Memory B cell (primary cell): ENCODE results near the gene MLXIP.

Experiments used
- ATAC-seq: fragments of 150-1000 bp; cut with Tn5 transposase; 2 replicates; pipeline ENCODE4 v1.10.0; 2021; ENCODE audit warnings: low read depth, mild to moderate bottlenecking, moderate library complexity
- DNase-seq, 2 donors: peaks; one replicate each; pipeline ENCODE4 v3.0.0; 2022; ENCODE audit warnings: low spot score in 2 of 2
- H3K27ac Mint-ChIP-seq: one replicate; pipeline ENCODE4 v1.8.0; 2022; ENCODE audit warnings: mild to moderate bottlenecking, moderate library complexity, mixed read lengths
- H3K27me3 Mint-ChIP-seq: one replicate; pipeline ENCODE4 v1.8.0; 2022; ENCODE audit warnings: mixed read lengths
- H3K36me3 Mint-ChIP-seq: one replicate; pipeline ENCODE4 v1.8.0; 2022; ENCODE audit warnings: mild to moderate bottlenecking, mixed read lengths
- H3K4me1 Mint-ChIP-seq: one replicate; pipeline ENCODE4 v1.8.0; 2022; ENCODE audit warnings: mixed read lengths
- H3K4me3 Mint-ChIP-seq: one replicate; pipeline ENCODE4 v1.8.0; 2022; ENCODE audit warnings: mild to moderate bottlenecking, moderate library complexity, mixed read lengths
- H3K9me3 Mint-ChIP-seq: one replicate; pipeline ENCODE4 v1.8.0; 2022; ENCODE audit warnings: mixed read lengths

MLXIP gene

DNA sequence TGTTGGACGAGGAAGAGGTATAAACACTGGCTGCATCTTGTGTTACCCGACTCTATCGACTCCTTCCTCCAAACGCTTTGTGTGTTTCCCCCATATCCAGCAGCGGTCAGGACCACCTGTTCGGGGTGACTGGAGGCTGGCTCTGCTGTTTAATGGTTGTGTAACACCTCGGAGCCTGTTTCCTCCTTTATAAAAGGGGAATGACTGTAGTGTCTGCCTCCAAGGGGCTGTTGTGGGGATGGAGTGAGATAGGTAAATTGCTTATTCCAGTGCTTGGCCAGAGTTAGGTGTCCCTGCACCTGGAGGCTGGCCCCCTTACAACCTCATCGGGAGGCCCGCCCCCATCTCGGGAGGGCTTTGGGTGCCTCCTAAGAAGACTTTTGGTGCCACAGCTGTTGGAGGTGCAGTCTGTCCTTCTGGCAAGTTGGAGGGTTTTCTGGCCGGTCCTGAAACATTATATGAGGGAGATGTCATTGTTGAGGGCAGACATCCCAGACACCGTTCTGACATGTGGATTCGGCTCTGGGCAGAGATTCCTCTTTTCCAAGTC is 1.1 kb downstream of the MLXIP start:
- peak overlapping the region; percentile 80 for H3K27ac Mint-ChIP-seq
- peaks cover 1% of the 10 kb centered on the region for H3K36me3 Mint-ChIP-seq
- peak overlapping the region; percentile 93 for H3K4me3 Mint-ChIP-seq
- DNase-seq (no peak), ATAC-seq (no peak)
- H3K27me3 Mint-ChIP-seq, result no peaks in the 10 kb centered on the region
- H3K4me1 Mint-ChIP-seq, result peaks cover 45% of the 10 kb centered on the region
- no peaks in the 10 kb centered on the region for H3K9me3 Mint-ChIP-seq

DNA sequence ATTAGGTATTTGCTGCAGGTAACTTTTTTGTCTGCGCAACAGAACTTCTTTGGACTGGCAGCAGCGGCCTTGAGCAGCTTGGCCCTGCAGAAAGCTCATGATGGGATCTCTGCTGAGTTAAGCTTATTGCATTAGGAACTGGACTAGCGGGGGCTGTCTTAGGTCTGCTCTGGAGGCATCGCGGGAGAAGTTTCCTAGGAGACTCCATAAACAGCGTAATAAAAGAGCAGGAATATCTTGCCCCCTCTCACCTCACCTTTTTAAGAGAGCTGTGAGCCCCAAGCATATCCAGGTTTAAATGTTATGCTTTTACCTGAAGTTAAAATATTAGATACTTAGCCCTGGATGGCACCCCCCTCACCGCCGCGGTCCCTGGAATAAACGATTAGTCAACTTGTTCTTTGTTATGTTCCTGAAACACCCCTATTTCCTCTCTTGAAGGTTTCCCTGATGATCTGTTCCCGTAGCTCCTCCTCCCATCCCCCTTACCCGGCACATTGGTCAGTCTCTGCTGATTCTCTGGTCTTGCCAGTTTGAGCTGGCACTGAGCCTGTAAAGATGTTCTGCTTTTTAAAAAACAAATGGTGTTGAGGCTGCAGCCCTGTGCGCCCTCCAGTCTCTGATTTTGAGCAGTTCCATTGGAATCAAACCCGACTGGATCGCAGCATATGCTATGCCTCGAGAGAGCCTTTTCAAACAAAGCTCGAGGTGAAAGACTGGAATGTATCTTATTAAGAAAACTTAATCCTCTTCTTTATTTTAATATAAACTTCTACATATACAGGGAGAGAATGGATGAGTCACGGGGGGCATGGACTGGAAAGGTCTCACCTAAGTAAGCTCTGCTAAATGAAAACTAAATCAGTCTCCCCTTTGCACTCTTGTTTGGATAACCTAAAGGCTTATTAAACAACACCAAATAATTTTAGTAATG is 1.9 kb downstream of the MLXIP start:
- ATAC-seq (no peak), DNase-seq (no peak)
- Mint-ChIP-seq H3K4me1 (peaks cover 46% of the 10 kb centered on the region), H3K4me3 (peak overlapping the region; percentile 93), H3K36me3 (peaks cover under 1% of the 10 kb centered on the region), H3K27me3 (no peaks in the 10 kb centered on the region), H3K9me3 (no peaks in the 10 kb centered on the region), H3K27ac (peak overlapping the region; percentile 80)

DNA sequence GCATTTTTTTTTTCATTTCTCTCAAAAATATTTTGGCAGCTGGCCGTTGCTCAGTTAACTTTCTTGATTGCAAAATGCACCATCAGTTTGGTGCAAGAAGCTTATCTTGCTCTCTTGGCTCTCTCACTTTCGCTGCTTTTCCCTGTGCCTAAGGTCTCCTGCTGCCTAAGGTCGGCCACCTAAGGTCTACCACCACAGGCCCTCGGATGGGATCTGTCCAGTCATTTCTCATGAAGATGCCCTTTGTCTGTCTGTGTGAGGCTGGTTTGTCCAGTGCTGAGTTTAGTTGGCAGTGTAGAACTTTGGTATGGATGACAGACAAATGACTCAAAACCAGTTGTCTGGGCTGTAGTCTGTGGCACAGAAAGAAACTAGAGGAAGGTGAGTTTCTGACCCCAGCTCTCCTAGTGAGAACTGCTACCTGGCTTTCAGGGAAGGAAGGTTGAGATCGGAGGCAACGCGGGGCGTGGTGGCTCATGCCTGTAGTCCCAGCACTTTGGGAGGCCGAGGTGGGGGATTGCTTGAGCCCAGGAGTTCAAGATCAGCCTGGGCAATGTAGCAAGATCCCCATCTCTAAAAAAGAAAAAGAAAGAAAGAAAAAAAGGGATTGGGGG is 2.6 kb downstream of the MLXIP start:
- DNase-seq (no peak), ATAC-seq (no peak)
- peak overlapping the region; percentile 84 for H3K27ac Mint-ChIP-seq
- H3K27me3 Mint-ChIP-seq, result no peaks in the 10 kb centered on the region
- peak overlapping the region; percentile 93 for H3K4me3 Mint-ChIP-seq
- H3K9me3 Mint-ChIP-seq, result no peaks in the 10 kb centered on the region
- peaks cover 4% of the 10 kb centered on the region for H3K36me3 Mint-ChIP-seq
- peaks cover 50% of the 10 kb centered on the region for H3K4me1 Mint-ChIP-seq

DNA sequence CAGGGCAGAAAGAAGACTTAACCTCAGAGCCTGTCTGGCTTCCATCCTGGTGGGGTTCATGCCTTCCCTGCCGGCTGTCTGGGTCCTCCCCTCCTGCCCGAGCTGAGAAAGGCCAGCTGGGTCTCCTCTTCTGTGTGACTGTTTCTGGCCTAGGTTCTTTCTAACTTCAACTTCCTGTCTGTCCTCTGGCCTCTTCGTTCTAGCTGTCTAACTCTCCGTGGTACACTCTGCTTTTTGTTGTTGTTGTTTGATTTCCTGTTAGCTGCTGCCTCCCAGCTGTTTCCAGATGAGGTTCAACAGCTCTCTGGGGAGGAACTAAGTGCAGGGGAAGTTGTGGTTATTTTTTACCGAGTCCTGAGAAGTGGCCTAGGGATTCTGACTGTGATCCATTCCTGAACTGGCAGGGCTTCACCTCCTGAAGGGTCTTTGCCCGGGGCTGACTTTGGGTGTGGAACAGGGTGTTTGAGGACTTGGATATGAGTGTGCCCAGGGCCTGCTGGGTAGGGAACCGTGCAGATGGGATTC is 3.2 kb downstream of the MLXIP start:
- ATAC-seq (peak; percentile 35), DNase-seq (peak in 1 of 2 donors; percentile 25)
- peak overlapping the region; percentile 93 for H3K4me3 Mint-ChIP-seq
- no peaks in the 10 kb centered on the region for H3K9me3 Mint-ChIP-seq
- peaks cover 4% of the 10 kb centered on the region for H3K36me3 Mint-ChIP-seq
- no peaks in the 10 kb centered on the region for H3K27me3 Mint-ChIP-seq
- peaks cover 48% of the 10 kb centered on the region for H3K4me1 Mint-ChIP-seq
- peak overlapping the region; percentile 84 for H3K27ac Mint-ChIP-seq

DNA sequence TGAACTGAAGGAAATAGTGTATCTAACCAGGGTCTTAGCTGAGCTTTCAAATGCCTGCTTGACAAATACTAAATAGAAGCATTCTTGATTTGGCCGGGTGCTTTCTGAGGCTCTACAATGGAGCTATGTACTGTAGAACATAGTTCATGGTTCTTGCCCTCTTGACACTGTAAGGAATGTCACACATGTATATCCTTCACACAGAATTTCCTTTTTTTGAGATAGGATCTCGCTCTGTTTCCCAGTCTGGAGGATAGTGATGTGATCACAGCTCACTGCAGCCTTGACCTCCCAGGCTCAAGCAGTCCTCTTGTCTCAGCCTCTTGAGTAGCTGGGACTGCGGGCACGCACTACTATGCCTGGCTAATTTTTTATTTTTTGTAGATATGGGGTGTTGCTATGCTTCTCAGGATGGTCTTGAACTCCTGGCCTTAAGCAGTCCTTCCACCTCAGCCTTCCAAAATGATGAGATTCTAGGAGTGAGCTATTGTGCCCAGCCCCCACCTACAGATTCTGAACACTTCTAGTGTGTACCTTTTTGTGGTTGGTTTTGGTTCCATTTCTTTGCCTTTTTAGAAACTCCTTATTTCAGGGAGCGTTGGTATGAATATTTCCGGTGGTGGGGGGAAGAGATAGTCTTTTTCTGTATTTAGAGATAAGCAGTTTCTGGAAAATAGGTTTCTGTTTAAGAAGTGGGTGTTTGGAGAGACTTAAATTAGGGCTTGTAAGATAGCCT is 4.2 kb downstream of the MLXIP start:
- Mint-ChIP-seq H3K4me1 (peaks cover 57% of the 10 kb centered on the region), H3K36me3 (peaks cover 9% of the 10 kb centered on the region), H3K27me3 (no peaks in the 10 kb centered on the region), H3K9me3 (no peaks in the 10 kb centered on the region), H3K4me3 (peak overlapping the region; percentile 27), H3K27ac (peak overlapping the region; percentile 18)
- DNase-seq, result no peak
- ATAC-seq, result no peak

DNA sequence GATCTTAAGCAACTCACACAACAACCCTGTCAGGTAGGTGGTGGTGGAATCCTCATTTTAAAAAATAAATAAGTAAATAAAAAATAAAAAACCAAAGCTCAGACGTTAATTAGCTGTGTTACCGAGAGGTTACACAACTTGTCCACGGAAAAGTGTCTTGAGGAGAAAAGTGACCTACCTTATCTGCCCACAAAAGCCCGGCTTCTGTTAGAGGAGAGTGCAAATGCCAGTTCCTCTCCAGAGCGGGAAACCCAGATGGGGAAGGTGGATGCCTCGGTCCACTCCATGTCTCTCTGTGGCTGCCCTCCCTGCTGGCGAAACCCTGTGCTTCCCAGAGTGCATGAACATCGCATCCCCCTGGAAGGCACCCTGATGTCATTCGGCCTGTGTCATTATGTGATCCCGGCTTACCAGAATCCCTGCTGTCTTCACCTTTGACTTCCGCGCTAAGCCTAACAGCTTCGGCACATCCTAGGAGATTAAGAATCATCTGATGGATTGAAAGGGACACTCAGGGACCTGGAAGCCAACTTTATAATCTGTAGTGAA is 6.4 kb downstream of the MLXIP start:
- Mint-ChIP-seq H3K27me3 (no peaks in the 10 kb centered on the region), H3K27ac (no peak overlapping the region), H3K9me3 (no peaks in the 10 kb centered on the region), H3K4me1 (peaks cover 69% of the 10 kb centered on the region), H3K36me3 (peaks cover 12% of the 10 kb centered on the region), H3K4me3 (no peak overlapping the region)
- no peak for ATAC-seq
- no peak for DNase-seq

DNA sequence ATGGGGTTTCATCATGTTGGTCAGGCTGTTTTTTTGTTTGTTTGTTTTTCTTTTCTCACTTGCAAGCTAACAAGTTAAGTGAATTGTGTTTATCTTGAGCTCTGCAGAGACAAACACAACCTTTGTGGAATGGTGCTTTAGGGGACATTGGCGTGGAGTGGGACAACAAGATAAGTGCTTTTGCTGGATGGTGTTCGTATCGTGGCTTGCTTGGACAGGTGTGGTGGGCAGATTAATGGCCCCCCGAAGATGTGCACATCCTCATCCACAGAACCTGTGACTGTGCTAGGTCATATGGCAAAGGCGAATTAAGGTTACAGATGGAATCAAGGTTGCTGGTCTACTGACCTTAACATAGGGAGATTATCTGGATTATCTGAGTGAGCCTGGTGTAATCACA is 7.0 kb downstream of the MLXIP start:
- Mint-ChIP-seq H3K9me3 (no peaks in the 10 kb centered on the region), H3K27ac (no peak overlapping the region), H3K27me3 (no peaks in the 10 kb centered on the region), H3K36me3 (peaks cover 12% of the 10 kb centered on the region), H3K4me1 (peaks cover 63% of the 10 kb centered on the region), H3K4me3 (no peak overlapping the region)
- DNase-seq, result no peak
- no peak for ATAC-seq

- Mint-ChIP-seq H3K4me1 (peaks cover 59% of the 10 kb centered on the region), H3K9me3 (no peaks in the 10 kb centered on the region), H3K27me3 (no peaks in the 10 kb centered on the region), H3K36me3 (peaks cover 14% of the 10 kb centered on the region), H3K4me3 (no peak overlapping the region), H3K27ac (no peak overlapping the region)
- ATAC-seq (no peak), DNase-seq (no peak)
Observed at GRCh38 chr12:122086116-122086515, 7.6 kb downstream of the MLXIP start.

- ATAC-seq, result no peak
- Mint-ChIP-seq H3K9me3 (no peaks in the 10 kb centered on the region), H3K27me3 (no peaks in the 10 kb centered on the region), H3K4me1 (peaks cover 54% of the 10 kb centered on the region), H3K4me3 (no peak overlapping the region), H3K36me3 (peaks cover 14% of the 10 kb centered on the region), H3K27ac (no peak overlapping the region)
- DNase-seq, result no peak
Observed at GRCh38 chr12:122086641-122087285, 8.2 kb downstream of the MLXIP start.

GRCh38 chr12:122087431-122088178 is 9.0 kb downstream of the MLXIP start:
- Mint-ChIP-seq H3K9me3 (no peaks in the 10 kb centered on the region), H3K27ac (peak overlapping the region; percentile 3), H3K4me1 (peaks cover 45% of the 10 kb centered on the region), H3K36me3 (peaks cover 14% of the 10 kb centered on the region), H3K27me3 (no peaks in the 10 kb centered on the region), H3K4me3 (no peak overlapping the region)
- no peak for ATAC-seq
- no peak for DNase-seq

GRCh38 chr12:122088179-122088810 is 9.7 kb downstream of the MLXIP start:
- no peaks in the 10 kb centered on the region for H3K9me3 Mint-ChIP-seq
- no peak overlapping the region for H3K27ac Mint-ChIP-seq
- peaks cover 14% of the 10 kb centered on the region for H3K36me3 Mint-ChIP-seq
- no peak overlapping the region for H3K4me3 Mint-ChIP-seq
- DNase-seq (no peak), ATAC-seq (no peak)
- H3K27me3 Mint-ChIP-seq, result no peaks in the 10 kb centered on the region
- peaks cover 38% of the 10 kb centered on the region for H3K4me1 Mint-ChIP-seq

GRCh38 chr12:122089077-122089476 is 10.5 kb downstream of the MLXIP start:
- peaks cover 33% of the 10 kb centered on the region for H3K4me1 Mint-ChIP-seq
- H3K36me3 Mint-ChIP-seq, result peaks cover 14% of the 10 kb centered on the region
- no peak overlapping the region for H3K4me3 Mint-ChIP-seq
- H3K9me3 Mint-ChIP-seq, result no peaks in the 10 kb centered on the region
- ATAC-seq (no peak), DNase-seq (no peak)
- no peak overlapping the region for H3K27ac Mint-ChIP-seq
- no peaks in the 10 kb centered on the region for H3K27me3 Mint-ChIP-seq
